CD4-positive, alpha-beta memory T cell (primary cell): Measurements from ENCODE around the gene KCNIP4. TPM values are rescaled to one million over a fixed set of nuclear protein-coding genes. Genes with fewer than 3 reads are reported as not detected.

Source experiments
- CTCF ChIA-PET: fragments of 350-600 bp; sonication (Branson Sonifier 250); formaldehyde crosslinking; loops from one replicate; lab custom pipeline; 2021; ENCODE audit warnings: inconsistent platforms; ENCODE audit not compliant: partially characterized antibody; lab: Charles Lee
- POLR2A ChIA-PET: fragments of 350-600 bp; sonication (Branson Sonifier 250); formaldehyde crosslinking; loops from one replicate; lab custom pipeline; 2021; ENCODE audit not compliant: partially characterized antibody; lab: Charles Lee
- DNase-seq, 5 donors: peaks; one replicate each; pipeline versions ENCODE4 v3.0.0 to v3.0.0-alpha.2; 2020 to 2022; ENCODE audit warnings: mixed read lengths in 1 of 5
- H3K27ac ChIP-seq: one replicate; pipeline ENCODE4 v1.7.0; 2013; ENCODE audit warnings: low read depth, low read length
- H3K27me3 ChIP-seq: 2 replicates; pipeline ENCODE4 v1.7.0; 2013; ENCODE audit warnings: mild to moderate bottlenecking, low read length, moderate library complexity; ENCODE audit not compliant: insufficient read depth
- H3K36me3 ChIP-seq: 2 replicates; pipeline ENCODE4 v1.7.0; 2013; ENCODE audit warnings: mild to moderate bottlenecking, low read length, moderate library complexity; ENCODE audit not compliant: insufficient read depth
- H3K4me1 ChIP-seq: 2 replicates; pipeline ENCODE4 v1.7.0; 2013; ENCODE audit warnings: mild to moderate bottlenecking, low read length, moderate library complexity; ENCODE audit not compliant: insufficient read depth
- H3K4me3 ChIP-seq, 2 donors: one replicate each; pipeline ENCODE4 v1.7.0; 2013; ENCODE audit warnings: low read length in 2 of 2, mild to moderate bottlenecking in 1 of 2
- H3K9me3 ChIP-seq, 2 donors: one replicate each; pipeline ENCODE4 v1.7.0; 2013; ENCODE audit warnings: low read length in 2 of 2, control low read depth in 1 of 2; ENCODE audit not compliant: control insufficient read depth in 1 of 2
- H3K27ac Mint-ChIP-seq, 7 donors: one replicate each; pipeline ENCODE4 v1.8.0; 2020 to 2021; ENCODE audit warnings: mixed read lengths in 7 of 7, mild to moderate bottlenecking in 6 of 7, inconsistent platforms in 3 of 7, moderate library complexity in 3 of 7
- H3K27me3 Mint-ChIP-seq, 2 donors: one replicate each; pipeline ENCODE4 v1.8.0; 2020 to 2021; ENCODE audit warnings: mixed read lengths in 2 of 2
- H3K36me3 Mint-ChIP-seq, 2 donors: one replicate each; pipeline ENCODE4 v1.8.0; 2020 to 2021; ENCODE audit warnings: mixed read lengths in 2 of 2, inconsistent platforms in 1 of 2, mild to moderate bottlenecking in 1 of 2
- H3K4me1 Mint-ChIP-seq, 4 donors: one replicate each; pipeline ENCODE4 v1.8.0; 2020 to 2021; ENCODE audit warnings: mixed read lengths in 4 of 4, mild to moderate bottlenecking in 1 of 4
- H3K4me3 Mint-ChIP-seq, 8 donors: one replicate each; pipeline ENCODE4 v1.8.0; 2020 to 2021; ENCODE audit warnings: mixed read lengths in 8 of 8, mild to moderate bottlenecking in 7 of 8, moderate library complexity in 6 of 8, inconsistent platforms in 3 of 8
- H3K9me3 Mint-ChIP-seq, 8 donors: one replicate each; pipeline ENCODE4 v1.8.0; 2020 to 2021; ENCODE audit warnings: mixed read lengths in 8 of 8, mild to moderate bottlenecking in 5 of 8, inconsistent platforms in 3 of 8, moderate library complexity in 1 of 8
- intact Hi-C: fragments of 100-400 bp; cut with micrococcal nuclease; formaldehyde crosslinking; loops from one replicate; pipeline ENCODE4 v1.15.1; 2023
- polyA plus RNA-seq, 2 donors: library from polyadenylated mRNA; unstranded; fragments of 300-500 nt; fragmentation: Illumina TruSeq; gene quantifications; one replicate each; pipeline ENCODE4 v1.2.3, GENCODE V29; 2021
- total RNA-seq, 2 experiments: library from RNA; stranded (reverse); gene quantifications; one replicate each; pipeline ENCODE4 v1.2.3, GENCODE V29; 2021

Gene KCNIP4
- total and polyA plus RNA-seq, 4 experiments from 2014 or later: 0.11 to 0.26 TPM; not detected in 2

GRCh38 chr4:20711335-20711734 is 1237.2 kb downstream of the KCNIP4 start:
- Mint-ChIP-seq H3K27ac (peak overlapping the region in 1 of 7 donors; percentile 32), H3K4me3 (no peak overlapping the region), H3K9me3 (peaks cover 0 to 5% (median under 1%) of the 10 kb centered on the region in 8 donors), H3K36me3 (peaks cover 41 to 53% of the 10 kb centered on the region in 2 donors), H3K4me1 (peaks cover 0 to 1% (median 0%) of the 10 kb centered on the region in 4 donors), H3K27me3 (no peaks in the 10 kb centered on the region)
- Histone ChIP-seq H3K4me3 (no peak overlapping the region), H3K4me1 (no peaks in the 10 kb centered on the region), H3K27me3 (no peaks in the 10 kb centered on the region), H3K9me3 (no peaks in the 10 kb centered on the region), H3K27ac (no peak overlapping the region), H3K36me3 (peaks cover 6% of the 10 kb centered on the region)
- ChIA-PET POLR2A (no interaction called here), CTCF (no interaction called here)
- no peak for DNase-seq
- intact Hi-C loops: no loop called here

GRCh38 chr4:20700007-20700761 is 1248.4 kb downstream of the KCNIP4 start, which contains the start of gene PACRGL:
PACRGL (plus strand) TSS chr4:20700458; CDS start chr4:20704482, 4,024 bp downstream.
- Mint-ChIP-seq H3K27me3 (peaks cover 1 to 2% of the 10 kb centered on the region in 2 donors), H3K4me3 (peak within 1 kb of the TSS; percentile 90 to 97 (median 94)), H3K4me1 (peaks cover 23 to 53% (median 29%) of the 10 kb centered on the region in 4 donors), H3K27ac (peak within 1 kb of the TSS; percentile 87 to 97 (median 96)), H3K36me3 (peaks cover 16% of the 10 kb centered on the region in 2 donors), H3K9me3 (no peaks in the 10 kb centered on the region)
- peaks cover 21% of the 10 kb centered on the region for H3K4me1 ChIP-seq
- H3K4me3 ChIP-seq: peak within 1 kb of the TSS; percentile 92 to 97
- H3K9me3 ChIP-seq: no peaks in the 10 kb centered on the region
- no peaks in the 10 kb centered on the region for H3K27me3 ChIP-seq
- CTCF ChIA-PET: interaction anchor here (1.2 to 1.5 kb wide), 2 partner anchors 8 to 15 kb away, joined by 3 read pairs; no protein-coding TSS in a partner anchor
- H3K36me3 ChIP-seq: peaks cover 7% of the 10 kb centered on the region
- H3K27ac ChIP-seq: peak within 1 kb of the TSS; percentile 75
- intact Hi-C loops: no loop called here
- peak; percentile 90 to 94 (median 93) for DNase-seq
- POLR2A ChIA-PET: no interaction called here

DNA sequence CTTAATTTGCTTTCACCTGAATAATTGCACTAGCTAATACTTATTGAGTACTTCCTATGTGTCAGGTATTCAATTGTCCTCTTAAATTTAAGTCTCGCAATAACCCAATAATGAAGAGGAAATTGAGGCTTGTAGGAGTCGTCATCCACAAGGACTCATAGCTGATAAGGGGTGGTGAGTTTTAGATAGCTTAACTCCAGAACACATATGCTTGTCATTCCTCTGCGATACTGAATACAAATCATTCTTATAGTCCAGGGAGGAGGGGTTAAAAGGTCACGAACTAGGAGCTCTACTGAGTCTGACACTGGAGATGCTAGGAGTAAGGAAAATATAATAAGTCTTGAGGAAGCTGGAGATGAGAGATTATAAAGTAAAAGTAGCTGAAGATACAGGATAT is 1249.8 kb downstream of the KCNIP4 start:
- H3K9me3 Mint-ChIP-seq: no peaks in the 10 kb centered on the region
- intact Hi-C loops: no loop called here
- peak overlapping the region in 7 of 8 donors; percentile 61 to 80 (median 69) for H3K4me3 Mint-ChIP-seq
- H3K4me1 Mint-ChIP-seq: peaks cover 19 to 48% (median 27%) of the 10 kb centered on the region in 4 donors
- peak overlapping the region in 4 of 7 donors; percentile 19 to 94 (median 67) for H3K27ac Mint-ChIP-seq
- Histone ChIP-seq H3K4me1 (peaks cover 21% of the 10 kb centered on the region), H3K27me3 (no peaks in the 10 kb centered on the region), H3K27ac (no peak overlapping the region), H3K36me3 (no peaks in the 10 kb centered on the region), H3K4me3 (no peak overlapping the region), H3K9me3 (no peaks in the 10 kb centered on the region)
- CTCF ChIA-PET: interaction anchor here (0.7 to 1.2 kb wide), 2 partner anchors 12 to 14 kb away, joined by 3 to 4 read pairs; no protein-coding TSS in a partner anchor
- POLR2A ChIA-PET: no interaction called here
- H3K27me3 Mint-ChIP-seq: peaks cover 2 to 4% of the 10 kb centered on the region in 2 donors
- peaks cover 2 to 7% of the 10 kb centered on the region in 2 donors for H3K36me3 Mint-ChIP-seq
- no peak for DNase-seq

DNA sequence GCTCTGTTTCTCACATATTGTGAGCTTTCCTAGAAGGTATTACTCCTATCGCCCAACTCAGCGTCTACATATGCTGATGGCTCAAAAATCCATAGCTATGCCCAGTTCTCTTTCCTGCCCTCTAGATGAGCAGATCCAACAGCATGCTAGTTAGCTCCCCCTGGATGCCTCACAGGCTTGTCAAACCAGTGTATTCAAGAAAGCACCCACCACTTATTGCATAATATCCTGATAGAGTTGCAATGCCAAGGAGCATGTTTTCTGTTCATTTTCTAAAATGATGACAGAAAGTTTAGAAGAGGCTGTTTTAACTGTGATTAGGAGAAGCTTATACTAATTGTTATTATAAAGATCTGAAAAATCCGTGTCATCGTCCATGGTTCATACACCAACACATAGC is 1250.2 kb downstream of the KCNIP4 start:
- peaks cover 2 to 4% of the 10 kb centered on the region in 2 donors for H3K27me3 Mint-ChIP-seq
- no peak overlapping the region for H3K4me3 Mint-ChIP-seq
- Histone ChIP-seq H3K4me1 (peaks cover 21% of the 10 kb centered on the region), H3K27me3 (no peaks in the 10 kb centered on the region), H3K9me3 (no peaks in the 10 kb centered on the region), H3K4me3 (no peak overlapping the region), H3K27ac (no peak overlapping the region), H3K36me3 (no peaks in the 10 kb centered on the region)
- peak overlapping the region in 1 of 7 donors; percentile 43 for H3K27ac Mint-ChIP-seq
- peaks cover 0 to 7% of the 10 kb centered on the region in 2 donors for H3K36me3 Mint-ChIP-seq
- DNase-seq: no peak
- peaks cover 17 to 44% (median 24%) of the 10 kb centered on the region in 4 donors for H3K4me1 Mint-ChIP-seq
- no peaks in the 10 kb centered on the region for H3K9me3 Mint-ChIP-seq
- ChIA-PET CTCF (interaction anchor here (1.2 kb wide), 1 partner anchor 14 kb away, joined by 4 read pairs; no protein-coding TSS in a partner anchor), POLR2A (no interaction called here)
- intact Hi-C loops: no loop called here

- Histone ChIP-seq H3K9me3 (no peaks in the 10 kb centered on the region), H3K27me3 (no peaks in the 10 kb centered on the region), H3K27ac (no peak overlapping the region), H3K4me1 (peaks cover 18% of the 10 kb centered on the region), H3K4me3 (no peak overlapping the region), H3K36me3 (no peaks in the 10 kb centered on the region)
- ChIA-PET POLR2A (no interaction called here), CTCF (no interaction called here)
- intact Hi-C loops: no loop called here
- H3K27me3 Mint-ChIP-seq: peaks cover 2 to 4% of the 10 kb centered on the region in 2 donors
- no peak overlapping the region for H3K27ac Mint-ChIP-seq
- H3K4me1 Mint-ChIP-seq: peaks cover 8 to 29% (median 17%) of the 10 kb centered on the region in 4 donors
- H3K36me3 Mint-ChIP-seq: peaks cover 0 to 7% of the 10 kb centered on the region in 2 donors
- no peak overlapping the region for H3K4me3 Mint-ChIP-seq
- no peak for DNase-seq
- H3K9me3 Mint-ChIP-seq: no peaks in the 10 kb centered on the region
These were observed 1251.8 kb downstream of the KCNIP4 start for GRCh38 chr4:20696815-20697214.

GRCh38 chr4:20687864-20688263 is 1260.7 kb downstream of the KCNIP4 start:
- Mint-ChIP-seq H3K4me1 (no peaks in the 10 kb centered on the region), H3K27me3 (peaks cover 2 to 4% of the 10 kb centered on the region in 2 donors), H3K9me3 (no peaks in the 10 kb centered on the region), H3K36me3 (no peaks in the 10 kb centered on the region), H3K27ac (no peak overlapping the region), H3K4me3 (no peak overlapping the region)
- intact Hi-C loops: loop anchor here (10.0 kb wide), 1 partner anchor 1463 kb away; no protein-coding TSS in a partner anchor
- no peak overlapping the region for H3K27ac ChIP-seq
- H3K36me3 ChIP-seq: no peaks in the 10 kb centered on the region
- H3K27me3 ChIP-seq: no peaks in the 10 kb centered on the region
- H3K9me3 ChIP-seq: no peaks in the 10 kb centered on the region
- CTCF ChIA-PET: interaction anchor here (0.8 to 1.8 kb wide), 4 partner anchors 11 to 292 kb away, joined by 3 to 4 read pairs (median 3); no protein-coding TSS in a partner anchor
- H3K4me3 ChIP-seq: no peak overlapping the region
- POLR2A ChIA-PET: no interaction called here
- H3K4me1 ChIP-seq: no peaks in the 10 kb centered on the region
- no peak for DNase-seq
